Posterior vena cava (tissue), 2 donors: Measurements from ENCODE around the gene TEX26. TPM values are rescaled to one million over a fixed set of nuclear protein-coding genes. Genes with fewer than 3 reads are reported as not detected.

Experiments used
- total RNA-seq, 2 donors: library from RNA; stranded (reverse); fragmentation: NEBNext Ultra II Directional; extraction: Animal tissue kit (Norgen Biotek cat#: 25700); gene quantifications; one replicate each; pipeline ENCODE4 v1.2.1, GENCODE V29; 2021
- donor health status: DM: yes; HTN: yes; CAD: no.
- donor health status: DM: yes; HTN: yes; CAD: no.

Gene TEX26
- total RNA-seq, 2 donors from 2014 or later, result 0.38 to 0.56 TPM

Other genes with a start within 250 kb of the TEX26 start
- 10 to 100 TPM; 26.8 to 49.6 TPM for gene ALOX5AP, start 197.1 kb upstream of the TEX26 start, total RNA-seq
- 100 to 1,000 TPM; 151 to 172 TPM for gene MEDAG, start 26.4 kb upstream of the TEX26 start, total RNA-seq
- gene HSPH1, start 229.2 kb downstream of the TEX26 start, total RNA-seq, result 10 to 100 TPM; 42.3 to 54.1 TPM